PFSK-1 (cell line): ENCODE results near the gene NDUFV3.

ENCODE experiments used
- FOXP2 ChIP-seq: optimal IDR thresholded peaks from 2 replicates; pipeline ENCODE3; 2011; ENCODE audit warnings: borderline replicate concordance, control low read depth, inconsistent platforms; ENCODE audit not compliant: insufficient read depth; ENCODE audit errors: extremely low read length, extremely low read depth
- POLR2AphosphoS5 ChIP-seq: IDR thresholded peaks from 2 replicates; pipeline ENCODE4 v1.6.1; 2012; ENCODE audit warnings: low read depth, mild to moderate bottlenecking, control low read depth, low read length, moderate library complexity
- SIN3A ChIP-seq: IDR thresholded peaks from 2 replicates; pipeline ENCODE4 v1.6.1; 2012; ENCODE audit warnings: mild to moderate bottlenecking, low read length, moderate library complexity, borderline replicate concordance; ENCODE audit not compliant: insufficient read depth
- TAF1 ChIP-seq: IDR thresholded peaks from 2 replicates; pipeline ENCODE4 v1.6.1; 2012; ENCODE audit warnings: low read length, control low read depth, borderline replicate concordance; ENCODE audit not compliant: insufficient read depth
- TF ChIP-seq, protein P1 (sequence below), 2 experiments: IDR thresholded peaks; 2 replicates each; pipeline versions ENCODE4 v1.6.1 to v1.8.0; 2011 to 2012; ENCODE audit warnings: low read depth in 2 of 2, low read length in 2 of 2, control low read depth in 1 of 2, inconsistent platforms in 1 of 2, mild to moderate bottlenecking in 1 of 2, moderate library complexity in 1 of 2; ENCODE audit not compliant: insufficient read depth in 1 of 2

Gene NDUFV3

GRCh38 chr21:42865776-42866160, 27.3 kb upstream of the NDUFV3 start:
- TF ChIP-seq SIN3A (no peak), FOXP2 (no peak), POLR2AphosphoS5 (no peak), TAF1 (no peak)
- TF ChIP-seq, protein P1, sequence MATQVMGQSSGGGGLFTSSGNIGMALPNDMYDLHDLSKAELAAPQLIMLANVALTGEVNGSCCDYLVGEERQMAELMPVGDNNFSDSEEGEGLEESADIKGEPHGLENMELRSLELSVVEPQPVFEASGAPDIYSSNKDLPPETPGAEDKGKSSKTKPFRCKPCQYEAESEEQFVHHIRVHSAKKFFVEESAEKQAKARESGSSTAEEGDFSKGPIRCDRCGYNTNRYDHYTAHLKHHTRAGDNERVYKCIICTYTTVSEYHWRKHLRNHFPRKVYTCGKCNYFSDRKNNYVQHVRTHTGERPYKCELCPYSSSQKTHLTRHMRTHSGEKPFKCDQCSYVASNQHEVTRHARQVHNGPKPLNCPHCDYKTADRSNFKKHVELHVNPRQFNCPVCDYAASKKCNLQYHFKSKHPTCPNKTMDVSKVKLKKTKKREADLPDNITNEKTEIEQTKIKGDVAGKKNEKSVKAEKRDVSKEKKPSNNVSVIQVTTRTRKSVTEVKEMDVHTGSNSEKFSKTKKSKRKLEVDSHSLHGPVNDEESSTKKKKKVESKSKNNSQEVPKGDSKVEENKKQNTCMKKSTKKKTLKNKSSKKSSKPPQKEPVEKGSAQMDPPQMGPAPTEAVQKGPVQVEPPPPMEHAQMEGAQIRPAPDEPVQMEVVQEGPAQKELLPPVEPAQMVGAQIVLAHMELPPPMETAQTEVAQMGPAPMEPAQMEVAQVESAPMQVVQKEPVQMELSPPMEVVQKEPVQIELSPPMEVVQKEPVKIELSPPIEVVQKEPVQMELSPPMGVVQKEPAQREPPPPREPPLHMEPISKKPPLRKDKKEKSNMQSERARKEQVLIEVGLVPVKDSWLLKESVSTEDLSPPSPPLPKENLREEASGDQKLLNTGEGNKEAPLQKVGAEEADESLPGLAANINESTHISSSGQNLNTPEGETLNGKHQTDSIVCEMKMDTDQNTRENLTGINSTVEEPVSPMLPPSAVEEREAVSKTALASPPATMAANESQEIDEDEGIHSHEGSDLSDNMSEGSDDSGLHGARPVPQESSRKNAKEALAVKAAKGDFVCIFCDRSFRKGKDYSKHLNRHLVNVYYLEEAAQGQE (IDR thresholded peaks at IDR 0.05; ENCODE audit: insufficient read depth in 1 of 2, low read depth in 2 of 2, low read length in 2 of 2): no peak

GRCh38 chr21:42868196-42868595, 24.9 kb upstream of the NDUFV3 start:
- no peak for TF ChIP-seq SIN3A
- no peak for TF ChIP-seq POLR2AphosphoS5
- TF ChIP-seq FOXP2: no peak

GRCh38 chr21:42873096-42873495, 20.0 kb upstream of the NDUFV3 start:
- TF ChIP-seq POLR2AphosphoS5: no peak
- no peak for TF ChIP-seq FOXP2
- no peak for TF ChIP-seq TAF1
- no peak for TF ChIP-seq SIN3A
- TF ChIP-seq, protein P1 (IDR thresholded peaks at IDR 0.05; ENCODE audit: insufficient read depth in 1 of 2, low read depth in 2 of 2, low read length in 2 of 2): no peak

GRCh38 chr21:42878678-42878992, 14.5 kb upstream of the NDUFV3 start:
- TF ChIP-seq, protein P1 (IDR thresholded peaks at IDR 0.05; ENCODE audit: insufficient read depth in 1 of 2, low read depth in 2 of 2, low read length in 2 of 2): no peak
- TF ChIP-seq TAF1 (0 out of 2 replicates have a peak, but pooled peaks have one; percentile 12), POLR2AphosphoS5 (no peak), SIN3A (no peak), FOXP2 (no peak)

GRCh38 chr21:42878993-42879787, 13.9 kb upstream of the NDUFV3 start, which contains the start of gene WDR4:
Gene WDR4, minus strand, starts transcription at chr21:42879539. Its CDS starts 44 bp downstream, at chr21:42879495.
- TF ChIP-seq SIN3A (peak; percentile 96), TAF1 (peak; percentile 96), POLR2AphosphoS5 (peak; percentile 97), FOXP2 (peak; percentile 92)
- TF ChIP-seq, protein P1 (IDR thresholded peaks at IDR 0.05; ENCODE audit: insufficient read depth in 1 of 2, low read depth in 2 of 2, low read length in 2 of 2): peak in 1 of 2 experiments; percentile 55; a peak in 3 of 4 replicates
